HEK293 (cell line): ENCODE measurements around the gene ZNF428.

Experiments used
- PBX3 ChIP-seq: sonication (generic); formaldehyde crosslinking; IDR thresholded peaks from 2 replicates; pipeline ENCODE4 v1.8.1; 2022; ENCODE audit warnings: mild to moderate bottlenecking, moderate library complexity, missing genetic modification reagents
- PRDM2 ChIP-seq: fragments of 450-650 bp; formaldehyde crosslinking; IDR thresholded peaks from 2 replicates; pipeline ENCODE4 v1.5.1; 2016; ENCODE audit warnings: missing biosample characterization, missing genetic modification characterization, borderline replicate concordance
- PRDM4 ChIP-seq: fragments of 450-650 bp; formaldehyde crosslinking; IDR thresholded peaks from 2 replicates; pipeline ENCODE4 v1.5.1; 2017; ENCODE audit warnings: missing biosample characterization, missing genetic modification characterization
- SP3 ChIP-seq: fragments of 450-650 bp; formaldehyde crosslinking; IDR thresholded peaks from 2 replicates; pipeline ENCODE4 v1.5.1; 2016; ENCODE audit warnings: missing biosample characterization, missing genetic modification characterization
- YY1 ChIP-seq: fragments of 450-650 bp; formaldehyde crosslinking; IDR thresholded peaks from 2 replicates; pipeline ENCODE4 v1.5.1; 2018; ENCODE audit warnings: missing biosample characterization, missing genetic modification characterization
- ZFHX2 ChIP-seq: fragments of 450-650 bp; formaldehyde crosslinking; conservative IDR thresholded peaks from 2 replicates; pipeline ENCODE4 v1.5.1; 2016; ENCODE audit warnings: missing biosample characterization, missing genetic modification characterization
- ZNF121 ChIP-seq: fragments of 450-650 bp; formaldehyde crosslinking; IDR thresholded peaks from 2 replicates; pipeline ENCODE4 v1.5.1; 2016; ENCODE audit warnings: missing biosample characterization, missing genetic modification characterization
- ZNF174 ChIP-seq: fragments of 450-650 bp; formaldehyde crosslinking; IDR thresholded peaks from 2 replicates; pipeline ENCODE4 v1.5.0; 2017; ENCODE audit warnings: missing biosample characterization, mild to moderate bottlenecking, missing genetic modification characterization
- ZNF214 ChIP-seq: fragments of 450-650 bp; formaldehyde crosslinking; IDR thresholded peaks from 2 replicates; pipeline ENCODE4 v1.5.1; 2017; ENCODE audit warnings: missing biosample characterization, mild to moderate bottlenecking, missing genetic modification characterization, borderline replicate concordance
- ZNF26 ChIP-seq: fragments of 450-650 bp; formaldehyde crosslinking; IDR thresholded peaks from 2 replicates; pipeline ENCODE4 v1.5.1; 2016; ENCODE audit warnings: missing biosample characterization, missing genetic modification characterization
- ZNF335 ChIP-seq: fragments of 450-650 bp; formaldehyde crosslinking; conservative IDR thresholded peaks from 2 replicates; pipeline ENCODE4 v1.5.1; 2016; ENCODE audit warnings: missing biosample characterization, missing genetic modification characterization
- ZNF391 ChIP-seq: fragments of 450-650 bp; formaldehyde crosslinking; IDR thresholded peaks from 2 replicates; pipeline ENCODE4 v1.5.1; 2016; ENCODE audit warnings: low read depth, missing biosample characterization, missing genetic modification characterization, borderline replicate concordance
- ZNF394 ChIP-seq: fragments of 450-650 bp; formaldehyde crosslinking; IDR thresholded peaks from 2 replicates; pipeline ENCODE4 v1.5.1; 2016; ENCODE audit warnings: missing biosample characterization, missing genetic modification characterization, mild to moderate bottlenecking, moderate library complexity, borderline replicate concordance
- ZNF423 ChIP-seq: fragments of 450-650 bp; formaldehyde crosslinking; IDR thresholded peaks from 2 replicates; pipeline ENCODE4 v1.5.1; 2016; ENCODE audit warnings: missing biosample characterization, missing genetic modification characterization
- ZNF48 ChIP-seq: fragments of 450-650 bp; formaldehyde crosslinking; IDR thresholded peaks from 2 replicates; pipeline ENCODE4 v1.5.1; 2016; ENCODE audit warnings: missing biosample characterization, missing genetic modification characterization
- ZNF571 ChIP-seq: fragments of 450-650 bp; formaldehyde crosslinking; IDR thresholded peaks from 2 replicates; pipeline ENCODE4 v1.5.0; 2017; ENCODE audit warnings: missing biosample characterization, missing genetic modification characterization
- ZNF639 ChIP-seq: fragments of 450-650 bp; formaldehyde crosslinking; IDR thresholded peaks from 2 replicates; pipeline ENCODE4 v1.5.1; 2016; ENCODE audit warnings: missing biosample characterization, missing genetic modification characterization
- ZNF654 ChIP-seq: fragments of 450-650 bp; formaldehyde crosslinking; IDR thresholded peaks from 2 replicates; pipeline ENCODE4 v1.5.1; 2016; ENCODE audit warnings: low read depth, missing biosample characterization, missing genetic modification characterization
- ZNF704 ChIP-seq: fragments of 450-650 bp; formaldehyde crosslinking; IDR thresholded peaks from 2 replicates; pipeline ENCODE4 v1.5.1; 2016; ENCODE audit warnings: missing biosample characterization, missing genetic modification characterization
- ZNF707 ChIP-seq: fragments of 450-650 bp; formaldehyde crosslinking; IDR thresholded peaks from 2 replicates; pipeline ENCODE4 v1.5.1; 2016; ENCODE audit warnings: missing biosample characterization, missing genetic modification characterization
- ZNF791 ChIP-seq: fragments of 450-650 bp; formaldehyde crosslinking; IDR thresholded peaks from 2 replicates; pipeline ENCODE4 v1.5.1; 2016; ENCODE audit warnings: missing biosample characterization, missing genetic modification characterization
- ZSCAN16 ChIP-seq: fragments of 450-650 bp; formaldehyde crosslinking; IDR thresholded peaks from 2 replicates; pipeline ENCODE4 v1.5.1; 2016; ENCODE audit warnings: missing biosample characterization, missing genetic modification characterization

Gene ZNF428

GRCh38 chr19:43595605-43595998 is 23.8 kb downstream of the ZNF428 start (continued):
- TF ChIP-seq PRDM2 (tag by site-specific recombination), result no peak
- no peak for TF ChIP-seq ZNF571
- TF ChIP-seq ZNF654 (tag by site-specific recombination), result no peak
- TF ChIP-seq ZFHX2 (tag by site-specific recombination), result 0 out of 2 replicates have a peak, but pooled peaks have one; percentile 8
- no peak for TF ChIP-seq ZNF391 (tag by site-specific recombination)
- TF ChIP-seq PRDM4 (tag by site-specific recombination), result no peak
- TF ChIP-seq PBX3 (CRISPR knock-in tag), result no peak
- TF ChIP-seq ZNF335, result no peak
- no peak for TF ChIP-seq ZNF704
- no peak for TF ChIP-seq ZNF791 (tag by site-specific recombination)
- TF ChIP-seq YY1 (tag by site-specific recombination), result no peak
- no peak for TF ChIP-seq ZNF26 (tag by site-specific recombination)
- no peak; the same call in 1 of the 2 replicates for TF ChIP-seq ZNF394 (tag by site-specific recombination)
- no peak for TF ChIP-seq ZNF707 (tag by site-specific recombination)
- no peak for TF ChIP-seq SP3
- no peak for TF ChIP-seq ZNF48 (tag by site-specific recombination)
- TF ChIP-seq ZNF639 (tag by site-specific recombination), result no peak
- peak; percentile 67 for TF ChIP-seq ZNF121
- TF ChIP-seq ZNF423 (tag by site-specific recombination), result no peak
- TF ChIP-seq ZNF214 (tag by site-specific recombination), result 0 out of 2 replicates have a peak, but pooled peaks have one; percentile 18
- TF ChIP-seq ZSCAN16, result 0 out of 2 replicates have a peak, but pooled peaks have one; percentile 66
- TF ChIP-seq ZNF174 (tag by site-specific recombination), result no peak
